Islet precursor cell (in vitro differentiated cells): Measurements from ENCODE around the gene SH3D19.
A peak's percentile ranks its signal among the peaks of the same experiment; 100 is the strongest.
"Not testable (repeated sequence)": the region's sequence is repeated elsewhere in the genome, so short reads cannot be mapped to it uniquely, and the experiment has no call there.

Experiments used
- DNase-seq: peaks from one replicate; pipeline ENCODE4 v3.0.0-alpha.2; 2018

The SH3D19 gene

GRCh38 chr4:151322161-151322560 lies 3.2 kb downstream of the SH3D19 start:
- DNase-seq = not testable (repeated sequence)

- DNase-seq = no peak
Observed at GRCh38 chr4:151321586-151321985, 3.8 kb downstream of the SH3D19 start.

GRCh38 chr4:151319490-151319889 lies 5.9 kb downstream of the SH3D19 start:
- DNase-seq = no peak

GRCh38 chr4:151318307-151319006 lies 6.9 kb downstream of the SH3D19 start:
- no peak for DNase-seq

GRCh38 chr4:151316645-151317044 lies 8.8 kb downstream of the SH3D19 start:
- no peak for DNase-seq

GRCh38 chr4:151315212-151315886 lies 10.1 kb downstream of the SH3D19 start:
- no peak for DNase-seq

GRCh38 chr4:151314479-151314878 lies 10.9 kb downstream of the SH3D19 start:
- no peak for DNase-seq

GRCh38 chr4:151314010-151314355 lies 11.4 kb downstream of the SH3D19 start:
- no peak for DNase-seq

DNA sequence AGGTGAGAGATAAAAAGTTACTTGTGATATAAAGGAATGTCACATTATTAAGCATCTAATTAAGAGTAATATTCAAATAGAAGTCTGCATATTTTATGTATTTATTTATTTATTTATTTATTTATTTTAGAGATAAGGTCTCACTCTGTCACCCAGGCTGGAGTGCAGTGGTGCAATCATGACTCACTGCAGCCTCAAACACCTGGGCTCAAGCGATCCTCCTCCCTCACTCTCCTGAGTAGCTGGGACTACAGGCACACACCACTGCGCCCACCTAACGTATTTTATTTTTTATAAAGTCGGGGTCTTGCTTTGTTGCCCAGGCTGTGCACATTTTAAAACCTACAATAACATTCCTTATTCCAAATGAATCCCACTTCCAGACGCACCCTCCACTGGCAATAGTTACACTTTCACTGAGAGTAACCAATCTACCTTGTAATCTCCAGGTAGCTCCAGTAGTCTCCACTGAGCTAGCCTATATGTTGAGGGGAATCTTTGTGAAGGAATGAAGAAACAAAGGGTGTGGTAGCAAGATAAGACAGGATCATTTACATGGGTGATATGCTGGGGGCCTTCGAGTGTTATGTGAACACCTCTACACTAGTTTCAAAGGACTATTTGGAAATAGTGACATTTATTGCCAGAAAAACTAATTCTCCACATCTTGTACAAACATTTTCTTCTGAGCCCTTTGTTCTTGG lies 11.9 kb downstream of the SH3D19 start:
- no peak for DNase-seq

DNA sequence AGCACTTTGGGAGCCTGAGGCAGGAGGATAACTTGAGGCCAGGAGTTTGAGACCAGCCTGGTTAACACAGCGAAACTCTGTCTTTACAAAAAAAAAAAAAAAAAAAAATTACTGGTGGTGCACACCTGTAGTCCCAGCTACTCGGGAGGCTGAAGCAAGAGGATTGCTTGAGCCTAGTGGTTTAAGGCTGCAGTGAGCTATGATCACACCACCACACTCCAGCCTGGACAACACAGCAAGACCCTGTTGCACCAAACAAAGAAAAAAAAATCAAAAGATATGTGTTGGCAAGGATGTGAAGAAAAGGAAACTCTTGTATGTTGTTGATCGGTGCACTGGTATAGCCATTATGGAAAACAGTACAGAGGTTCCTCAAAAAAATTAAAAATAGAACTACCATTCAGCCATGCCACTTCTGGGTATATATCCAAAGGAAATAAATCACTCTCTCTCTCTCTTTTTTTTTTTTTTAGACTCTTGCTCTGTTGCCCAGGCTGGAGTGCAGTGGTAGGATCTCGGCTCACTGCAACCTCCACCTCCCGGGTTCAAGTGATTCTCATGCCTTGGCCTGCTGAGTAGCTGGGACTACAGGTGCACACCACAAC lies 15.2 kb downstream of the SH3D19 start:
- DNase-seq = no peak

- DNase-seq = no peak
Observed at GRCh38 chr4:151304755-151305154, 20.6 kb downstream of the SH3D19 start.

DNA sequence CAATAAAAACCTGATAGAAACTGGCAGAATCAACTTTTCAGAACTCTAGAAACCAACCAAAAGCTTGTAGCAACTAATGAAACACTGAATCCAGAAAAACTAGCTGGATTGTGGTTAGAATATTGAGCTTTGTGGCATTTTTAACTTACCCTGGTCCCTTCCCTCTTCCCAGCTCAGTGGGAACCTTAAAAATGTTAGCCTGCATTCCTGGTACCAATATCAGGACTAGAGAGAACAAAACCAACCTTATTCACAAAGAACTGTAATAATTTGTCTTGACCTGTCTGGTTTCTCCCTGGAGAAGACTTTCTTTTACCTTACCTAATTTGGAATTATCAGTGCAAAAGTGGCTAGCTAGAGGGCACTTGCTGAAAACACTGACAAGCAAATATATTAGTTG lies 21.2 kb downstream of the SH3D19 start:
- DNase-seq = no peak

DNA sequence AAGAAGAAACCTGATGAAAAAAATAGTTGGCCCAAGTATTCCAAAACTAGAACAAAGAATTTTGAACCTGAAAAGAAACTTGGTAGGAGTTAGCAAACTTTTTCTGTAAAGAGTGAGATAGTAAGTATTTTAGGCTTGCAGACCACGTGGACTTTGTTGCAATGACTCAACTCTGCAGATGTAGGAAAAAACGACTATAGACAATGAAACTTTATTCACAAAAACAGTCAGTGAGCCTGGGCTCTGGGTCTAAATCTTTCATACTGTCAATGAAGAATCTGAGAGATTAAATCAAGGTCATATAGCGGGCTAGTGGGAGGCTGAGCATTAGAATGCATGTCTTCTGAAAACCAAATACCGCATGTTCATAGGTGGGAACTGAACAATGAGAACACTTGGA lies 23.0 kb downstream of the SH3D19 start:
- DNase-seq = no peak

DNA sequence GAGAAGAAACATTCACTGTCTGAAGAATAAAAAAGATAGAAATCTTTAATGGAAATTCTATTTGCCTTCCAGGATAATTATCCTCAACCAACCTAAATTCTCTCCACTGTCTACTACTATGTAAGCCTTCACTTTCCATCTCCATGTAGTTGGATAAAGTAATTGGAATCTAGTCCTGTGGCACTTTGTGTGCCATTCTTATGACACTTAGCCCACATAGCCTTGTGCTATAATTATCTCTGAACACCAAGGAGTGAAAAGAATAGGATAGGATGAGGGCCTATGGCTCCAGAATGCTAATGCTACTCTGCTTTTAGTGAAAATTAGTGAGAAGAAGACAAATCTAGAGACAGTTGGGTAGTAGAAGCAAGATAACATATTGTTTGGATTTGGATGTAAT lies 28.2 kb downstream of the SH3D19 start:
- no peak for DNase-seq

- no peak for DNase-seq
Observed at GRCh38 chr4:151296227-151296626, 29.2 kb downstream of the SH3D19 start.

DNA sequence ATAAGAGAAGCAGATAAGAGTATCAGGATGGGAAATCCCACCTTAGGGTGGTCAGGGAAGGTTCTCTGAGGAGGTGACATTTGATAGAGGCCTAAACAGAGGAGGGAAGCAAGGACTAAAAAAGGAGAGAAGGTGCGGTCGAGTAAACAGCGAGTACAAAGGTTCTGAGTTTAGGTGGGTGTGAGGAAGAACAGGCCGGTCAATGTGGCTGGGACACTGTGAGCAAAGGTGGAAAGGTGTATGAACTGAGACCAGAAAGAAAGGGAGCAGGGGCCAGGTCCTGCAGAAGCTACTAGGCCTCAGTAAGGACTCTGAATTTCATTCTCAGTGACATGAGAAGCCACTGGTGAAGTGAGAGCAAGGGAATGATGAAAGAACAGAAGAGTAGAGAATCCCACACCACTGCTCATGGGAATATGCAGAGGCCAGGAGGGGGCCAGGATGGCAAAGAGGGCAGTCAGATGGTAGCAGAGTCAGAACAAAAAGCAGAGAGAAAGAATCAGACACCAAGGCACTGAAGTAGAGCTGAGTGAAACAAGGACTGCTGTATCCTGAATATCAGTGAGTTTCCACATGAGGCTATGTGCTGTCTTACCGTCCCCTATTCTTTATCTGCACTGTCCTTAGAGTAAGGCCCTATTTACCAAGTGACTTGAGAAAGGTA lies 30.4 kb downstream of the SH3D19 start:
- no peak for DNase-seq

DNA sequence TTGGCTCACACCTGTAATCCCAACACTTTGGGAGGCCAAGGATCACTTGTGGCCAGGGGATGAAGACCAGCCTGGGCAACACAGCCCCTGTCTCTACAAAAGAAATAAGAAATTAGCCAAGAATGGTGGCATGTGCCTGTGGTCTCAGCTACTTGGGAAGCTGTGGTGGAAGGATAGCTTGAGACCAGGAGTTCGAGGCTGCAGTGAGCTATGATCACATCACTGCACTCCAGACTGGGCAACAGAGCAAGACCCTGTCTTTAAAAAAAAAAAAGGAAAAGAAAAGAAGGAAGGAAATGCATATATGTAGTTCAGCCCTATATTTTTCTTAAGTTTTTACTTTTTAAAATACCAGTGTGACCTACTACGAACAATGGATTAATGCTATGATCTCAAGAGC lies 33.4 kb downstream of the SH3D19 start:
- no peak for DNase-seq

DNA sequence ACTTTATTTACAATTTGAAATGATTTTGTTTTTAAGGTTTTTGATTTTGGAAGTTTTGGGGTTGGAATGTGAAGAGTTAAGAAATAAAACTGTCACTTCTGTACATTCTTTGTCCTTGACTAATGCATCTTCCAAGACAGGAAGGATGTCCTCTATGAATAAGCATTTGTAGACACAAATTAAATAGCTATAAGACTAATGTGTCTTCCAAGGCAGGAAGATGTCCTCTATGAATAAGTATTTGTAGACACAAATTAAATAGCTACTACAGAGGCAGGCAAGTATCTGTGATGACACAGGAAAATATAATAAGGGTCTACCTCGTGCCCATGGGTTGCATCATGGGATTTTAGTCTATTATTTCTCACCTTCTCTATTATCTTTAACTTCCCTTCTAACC lies 33.9 kb downstream of the SH3D19 start:
- no peak for DNase-seq

DNA sequence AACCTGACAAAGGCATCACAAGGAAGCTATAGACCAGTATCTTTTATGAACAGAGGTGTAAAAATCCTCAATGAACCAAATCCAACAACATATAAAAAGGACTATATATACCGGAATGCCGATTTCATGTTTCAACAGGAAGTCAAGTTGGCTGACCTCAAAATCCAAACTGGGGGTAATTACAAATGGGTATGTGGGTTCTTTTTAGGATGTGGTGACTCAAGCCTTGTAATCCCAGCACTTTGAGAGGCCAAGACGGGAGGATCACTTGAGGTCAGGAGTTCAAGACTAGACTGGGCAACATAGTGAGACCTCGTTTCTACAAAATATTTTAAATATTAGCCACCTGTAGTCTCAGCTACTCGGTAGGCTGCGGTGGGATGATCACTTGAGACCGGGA lies 38.0 kb downstream of the SH3D19 start:
- no peak for DNase-seq

DNA sequence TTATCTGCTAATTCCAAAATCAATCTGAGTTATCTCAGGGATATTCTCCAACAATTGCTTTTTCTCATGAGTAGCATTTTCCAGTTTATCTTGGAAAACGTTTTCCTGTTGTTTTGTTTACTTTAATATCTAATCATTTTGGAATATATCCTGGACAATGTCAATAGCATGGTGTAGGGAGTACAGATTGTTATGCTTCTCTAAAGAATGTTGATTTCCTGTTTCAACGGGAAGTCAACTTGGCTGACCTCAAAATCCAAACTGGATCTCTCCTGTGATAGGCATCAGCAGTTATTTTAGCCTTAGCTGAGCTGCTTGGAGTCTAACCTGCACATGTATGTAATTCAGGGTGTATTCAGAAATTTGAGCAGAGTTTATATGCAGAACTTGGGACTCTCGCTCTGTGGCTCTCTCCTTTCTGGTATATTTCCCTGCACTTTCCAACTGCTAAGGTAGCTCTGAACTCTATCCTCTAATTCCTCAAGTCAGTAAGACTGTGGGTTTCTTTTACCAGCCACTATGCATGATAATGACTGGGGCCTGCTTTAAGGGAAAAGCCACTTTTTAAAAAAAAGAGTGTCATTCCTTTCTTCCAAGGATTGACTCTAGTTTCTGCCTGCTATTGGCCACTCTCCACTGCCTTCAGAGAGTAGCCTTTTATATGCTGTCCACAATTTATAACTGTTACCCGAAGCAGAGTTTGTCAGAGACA lies 40.7 kb downstream of the SH3D19 start:
- DNase-seq = no peak

GRCh38 chr4:151276787-151277562 lies 48.4 kb downstream of the SH3D19 start, which contains the start of gene PRSS48:
Gene PRSS48 (plus strand): TSS chr4:151277161. CDS start chr4:151277173, 12 bp downstream.
- peak; percentile 93 for DNase-seq

DNA sequence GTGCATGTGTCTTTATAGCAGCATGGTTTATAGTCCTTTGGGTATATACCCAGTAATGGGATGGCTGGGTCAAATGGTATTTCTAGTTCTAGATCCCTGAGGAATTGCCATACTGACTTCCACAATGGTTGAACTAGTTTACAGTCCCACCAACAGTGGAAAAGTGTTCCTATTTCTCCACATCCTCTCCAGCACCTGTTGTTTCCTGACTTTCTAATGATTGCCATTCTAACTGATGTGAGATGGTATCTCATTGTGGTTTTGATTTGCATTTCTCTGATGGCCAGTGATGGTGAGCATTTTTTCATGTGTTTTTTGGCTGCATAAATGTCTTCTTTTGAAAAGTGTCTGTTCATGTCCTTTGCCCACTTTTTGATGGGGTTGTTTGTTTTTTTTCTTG lies 56.5 kb downstream of the SH3D19 start:
- not testable (repeated sequence) for DNase-seq
